GM12873 (cell line): ENCODE data around the gene COA5.

Experiments used
- CTCF ChIP-seq: IDR thresholded peaks from 2 replicates; pipeline ENCODE4 v1.5.1; 2012; ENCODE audit warnings: low read depth, mild to moderate bottlenecking, moderate library complexity, low read length, control low read depth; ENCODE audit not compliant: insufficient read depth; ENCODE audit errors: missing control alignments

The COA5 gene

DNA sequence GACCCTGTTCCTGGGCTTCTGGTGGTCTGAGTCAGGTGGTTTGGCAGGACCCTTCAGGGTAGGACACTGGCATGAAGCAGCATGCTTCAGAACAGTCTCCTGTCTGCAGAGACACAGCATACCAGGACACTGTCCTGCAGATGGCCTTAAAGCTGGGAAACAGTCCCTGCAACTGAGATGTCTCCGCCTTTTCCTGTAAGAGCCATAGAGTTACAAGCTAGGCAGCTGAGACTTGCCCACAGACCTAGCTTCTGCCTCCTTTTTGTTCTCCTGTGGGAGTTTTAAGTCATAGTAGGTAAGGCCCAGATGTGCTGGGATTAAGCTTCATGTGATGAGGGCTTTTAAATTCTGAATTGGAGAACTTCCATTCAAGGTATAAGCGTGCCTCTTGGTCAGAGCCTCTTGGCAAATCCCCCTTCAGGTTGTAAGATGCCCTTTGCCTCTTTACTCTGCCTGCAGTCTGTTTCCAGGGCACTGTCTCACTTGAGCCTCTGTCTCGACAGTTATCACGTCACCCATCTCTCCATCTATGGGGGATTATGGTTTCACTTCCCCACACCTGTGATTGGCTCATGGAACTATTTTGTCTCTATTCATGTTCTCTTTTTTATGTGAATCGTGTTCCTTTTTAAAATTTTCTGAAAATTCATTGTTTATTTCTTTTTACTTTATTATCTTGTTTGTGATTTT is 51.8 kb downstream of the COA5 start:
- no peak for TF ChIP-seq CTCF

GRCh38 chr2:98555696-98556095 is 52.6 kb downstream of the COA5 start:
- no peak for TF ChIP-seq CTCF

DNA sequence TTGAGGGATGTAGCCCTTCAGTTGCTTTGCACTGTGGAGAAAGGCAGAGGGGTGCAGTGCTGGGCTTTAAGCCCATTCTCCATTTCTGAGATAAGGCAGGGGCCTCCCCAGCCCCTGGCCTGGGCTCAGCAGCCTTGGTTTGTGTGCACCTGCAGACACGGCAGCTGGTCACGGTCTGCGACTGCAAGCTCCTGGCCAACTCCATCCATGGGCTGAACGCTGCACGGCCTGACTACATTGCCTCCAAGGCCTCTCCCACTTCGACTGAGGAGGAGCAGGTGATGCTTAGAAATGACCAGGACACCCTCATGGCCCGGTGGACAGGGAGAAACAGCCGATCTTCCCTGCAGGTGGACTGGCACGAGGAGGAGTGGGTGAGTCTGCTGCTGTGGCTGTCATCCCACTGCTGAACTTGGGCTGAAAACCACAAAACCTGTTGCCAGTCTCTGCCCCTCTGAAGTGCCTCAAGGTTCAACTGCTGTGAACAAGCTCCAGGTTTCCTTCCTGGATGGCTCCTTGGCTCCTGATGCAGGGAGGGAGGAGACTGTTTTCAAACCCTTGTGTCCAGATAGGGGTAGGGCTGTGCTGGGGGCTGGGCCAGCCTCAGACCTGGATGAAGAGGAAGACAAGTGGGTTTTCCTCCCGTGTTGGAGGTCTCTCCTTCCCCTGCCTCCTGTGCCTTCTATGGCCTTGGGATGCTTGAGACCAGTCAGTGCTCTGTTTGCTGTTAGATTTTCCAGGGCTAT is 54.0 kb downstream of the COA5 start:
- TF ChIP-seq CTCF: no peak

- TF ChIP-seq CTCF: no peak
These were observed 55.7 kb downstream of the COA5 start for GRCh38 chr2:98552499-98553179.

- TF ChIP-seq CTCF: no peak
These were observed 57.0 kb downstream of the COA5 start for GRCh38 chr2:98551316-98551715.

DNA sequence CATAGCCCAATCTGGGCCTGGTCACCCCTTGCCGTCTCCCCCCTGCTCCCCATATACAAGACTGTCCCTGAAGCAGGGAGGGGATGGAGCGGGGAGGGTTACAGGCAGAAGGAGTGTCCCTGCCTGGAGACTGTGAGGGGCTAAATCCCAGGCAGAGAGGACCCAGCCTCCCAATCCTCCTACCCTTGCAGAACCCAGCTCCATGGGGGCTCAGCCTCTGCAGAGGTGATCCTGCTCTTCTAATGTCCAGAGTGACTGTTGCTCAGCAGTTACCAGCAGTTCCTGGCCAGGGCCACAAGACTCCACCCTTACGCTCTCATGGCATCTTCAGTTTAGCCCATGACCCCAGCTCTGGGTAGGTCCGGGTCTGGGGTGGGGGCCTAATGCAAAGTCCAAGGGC is 58.1 kb downstream of the COA5 start:
- TF ChIP-seq CTCF: no peak
